NCI-H2196 treated with DMSO at 0.1 percent for 48 hours (cell line): ENCODE measurements around the gene TRPC4.

ENCODE experiments used
- DNase-seq: peaks from one replicate; lab custom pipeline; 2025; ENCODE audit not compliant: unreplicated experiment; lab: John Stamatoyannopoulos, UW

Gene TRPC4

DNA sequence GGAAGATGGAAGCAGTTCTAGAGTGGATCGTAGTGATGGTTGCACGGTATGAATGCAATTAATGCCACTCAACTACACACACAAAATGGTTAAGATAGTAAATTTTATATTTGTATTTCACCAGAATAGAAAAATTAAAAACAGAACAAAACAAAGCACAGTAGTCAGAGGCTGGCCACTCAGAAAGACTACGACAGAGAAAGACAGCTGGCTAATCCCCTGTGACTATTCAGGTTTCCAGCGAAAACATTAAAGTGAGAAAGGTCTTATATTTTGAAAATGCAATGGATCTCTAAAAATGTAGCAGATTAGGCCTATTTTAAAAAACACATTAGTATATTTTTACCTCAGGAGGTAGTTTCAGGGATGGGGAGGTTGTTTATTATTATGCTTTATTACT, 139.7 kb downstream of the TRPC4 start:
- DNase-seq: no peak

DNA sequence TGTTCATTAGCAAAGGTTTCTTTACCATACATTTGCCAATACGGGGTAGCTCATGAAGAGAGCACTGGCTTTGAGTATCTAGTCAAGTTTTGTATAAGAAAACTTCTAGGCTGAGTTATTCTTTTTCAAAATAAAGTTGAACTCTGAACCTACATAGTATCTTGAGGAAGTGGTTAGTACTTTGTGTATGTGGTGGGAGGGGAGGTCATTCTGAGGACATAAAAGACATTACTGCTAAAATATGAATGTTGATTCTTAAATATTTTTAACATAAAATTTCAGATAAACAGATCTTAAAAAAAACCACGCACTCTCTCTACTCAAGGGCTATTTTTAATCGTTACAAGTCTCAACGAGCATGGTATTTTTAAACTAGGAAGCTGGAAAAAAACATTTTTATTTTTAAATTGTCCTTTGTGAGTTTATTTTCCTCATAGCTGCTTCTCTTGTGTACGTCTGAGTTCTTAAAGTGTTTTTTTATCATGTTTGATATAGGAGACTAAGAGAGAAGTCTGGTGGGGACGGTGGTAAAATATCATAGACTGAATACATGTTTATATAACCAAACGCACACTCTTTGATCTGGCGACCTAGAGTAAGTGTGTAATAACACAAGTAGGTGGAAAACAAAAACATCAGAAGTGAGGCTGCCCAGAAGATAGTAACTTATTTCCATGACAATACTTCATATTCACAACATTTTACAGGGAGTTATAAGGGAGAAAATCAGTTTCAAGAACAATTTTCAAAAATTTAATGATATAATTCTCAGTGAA, 153.0 kb downstream of the TRPC4 start:
- DNase-seq: no peak

DNA sequence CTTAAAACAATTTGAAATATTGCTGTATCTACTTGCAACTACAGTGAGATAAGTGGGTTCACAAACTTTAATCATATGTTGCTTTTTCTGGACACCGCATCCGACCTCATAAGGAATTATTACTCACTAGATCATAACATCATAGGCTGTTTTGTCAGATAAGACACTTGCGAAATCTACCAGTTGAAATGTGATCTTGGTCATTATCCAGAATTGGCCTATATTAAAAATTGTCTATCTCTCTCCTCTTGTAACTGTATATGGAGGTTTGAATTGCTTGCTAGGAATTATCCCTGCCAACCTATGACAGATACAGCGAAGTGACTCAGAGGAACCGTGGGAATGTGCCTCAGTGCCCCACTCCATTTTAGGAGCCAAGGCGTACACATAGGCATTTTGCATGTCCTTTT, 154.0 kb downstream of the TRPC4 start:
- no peak for DNase-seq

DNA sequence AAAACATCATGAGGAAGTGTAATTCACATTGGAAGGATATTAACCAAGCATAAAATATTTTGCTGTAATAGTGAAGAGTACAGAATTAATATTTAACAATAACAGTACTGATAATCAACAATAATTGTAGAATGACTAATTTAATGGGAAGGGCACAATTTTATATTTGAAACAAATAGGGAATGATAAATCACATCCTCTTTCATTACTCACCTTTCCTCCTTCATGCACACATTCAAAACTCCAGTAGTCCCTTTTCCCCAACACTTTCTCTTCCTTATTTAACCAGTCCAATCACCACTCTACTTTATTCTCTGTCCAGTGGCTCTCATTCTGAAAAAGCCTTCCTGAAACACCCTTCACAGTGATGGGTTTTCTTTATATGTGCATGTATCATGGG, 160.3 kb downstream of the TRPC4 start:
- DNase-seq: no peak

DNA sequence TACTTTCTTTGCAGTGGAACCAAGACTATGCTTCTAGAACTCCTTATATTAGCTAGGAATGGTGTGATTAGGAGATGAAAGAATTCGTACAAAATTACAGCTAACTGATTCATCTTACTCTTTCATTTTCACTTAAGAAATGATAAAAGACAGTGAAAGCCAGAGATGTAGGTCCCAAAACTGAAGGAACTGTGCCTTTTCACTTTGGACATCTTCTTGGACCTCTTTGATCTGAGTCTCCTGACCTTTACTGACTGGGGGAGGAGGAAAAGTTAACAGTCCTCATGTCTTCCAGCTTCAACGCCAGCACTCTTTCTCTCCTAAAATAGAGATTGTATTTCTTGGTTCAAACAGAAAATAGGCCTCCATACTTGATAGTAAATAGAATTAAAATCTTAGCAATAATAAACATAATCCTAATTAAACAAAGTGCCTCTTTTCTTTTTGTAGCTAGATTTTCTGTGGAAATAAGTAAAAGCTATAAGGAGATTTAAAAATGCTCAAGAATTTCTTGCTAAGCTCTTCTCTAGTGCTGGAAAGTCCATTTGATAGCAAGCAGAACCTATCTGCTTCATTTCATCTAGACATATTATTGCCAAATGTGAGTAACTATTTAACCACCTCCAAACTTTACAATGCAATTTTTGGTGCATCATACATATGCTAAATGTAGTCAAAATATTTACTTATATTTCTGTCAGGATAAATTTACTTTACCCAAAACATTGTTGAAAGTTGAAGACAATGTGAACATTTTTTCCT, 161.7 kb downstream of the TRPC4 start:
- no peak for DNase-seq

DNA sequence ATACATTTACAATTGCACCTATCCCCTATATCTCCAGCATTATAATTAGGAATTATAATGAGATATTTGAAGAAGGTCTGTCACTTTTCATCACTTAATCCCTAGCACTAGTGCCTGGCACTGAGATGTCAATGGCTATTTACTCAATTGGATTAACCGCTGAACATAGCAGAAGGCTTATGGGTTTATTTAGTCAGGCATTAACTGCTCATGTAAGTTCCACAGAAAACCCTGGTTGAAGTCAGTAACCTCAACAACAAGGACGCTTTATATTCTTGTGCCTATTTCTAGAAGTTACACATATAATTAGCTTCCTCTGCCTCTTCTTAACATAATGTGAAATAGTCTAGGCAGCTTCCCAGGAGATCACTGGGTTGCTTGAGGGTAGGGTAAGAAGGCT, 163.5 kb downstream of the TRPC4 start:
- no peak for DNase-seq

DNA sequence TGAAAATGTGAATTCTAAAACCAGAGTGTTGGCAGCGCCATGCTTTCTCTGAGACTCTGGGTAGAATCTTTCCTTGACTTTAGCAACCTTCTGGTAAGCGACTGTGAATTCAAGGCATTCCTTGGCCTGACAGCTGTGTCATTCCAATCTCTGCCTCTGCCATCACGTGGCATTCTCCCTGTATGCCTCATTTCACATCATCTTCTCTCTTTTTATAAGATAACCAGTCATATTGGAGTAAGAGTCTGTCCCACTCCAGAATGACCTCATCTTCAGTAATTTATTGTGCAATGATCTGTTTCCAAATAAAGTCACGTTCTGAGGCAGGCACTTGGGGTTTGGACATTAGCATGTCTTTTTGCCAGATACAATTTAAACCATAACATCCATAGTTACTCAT, 167.6 kb downstream of the TRPC4 start:
- DNase-seq: no peak

DNA sequence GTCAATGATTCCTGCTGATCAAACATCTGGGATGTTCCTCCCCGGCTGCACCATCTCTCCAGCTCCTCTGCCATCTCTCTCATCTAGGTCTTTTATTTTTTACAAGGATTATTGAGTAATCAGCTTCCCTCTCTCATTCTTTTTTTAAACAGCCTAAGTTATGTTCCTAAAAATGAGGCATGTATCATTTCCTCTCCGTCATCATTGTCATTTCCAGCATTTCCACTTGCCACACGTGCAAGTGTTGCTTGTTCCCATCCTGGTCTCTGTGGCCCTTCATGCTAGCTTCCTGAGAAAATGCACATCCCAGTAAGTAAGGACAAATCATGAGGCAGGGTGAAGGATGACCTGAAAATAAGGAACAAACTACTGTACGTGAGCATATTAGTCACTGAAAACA, 168.3 kb downstream of the TRPC4 start:
- DNase-seq: no peak

DNA sequence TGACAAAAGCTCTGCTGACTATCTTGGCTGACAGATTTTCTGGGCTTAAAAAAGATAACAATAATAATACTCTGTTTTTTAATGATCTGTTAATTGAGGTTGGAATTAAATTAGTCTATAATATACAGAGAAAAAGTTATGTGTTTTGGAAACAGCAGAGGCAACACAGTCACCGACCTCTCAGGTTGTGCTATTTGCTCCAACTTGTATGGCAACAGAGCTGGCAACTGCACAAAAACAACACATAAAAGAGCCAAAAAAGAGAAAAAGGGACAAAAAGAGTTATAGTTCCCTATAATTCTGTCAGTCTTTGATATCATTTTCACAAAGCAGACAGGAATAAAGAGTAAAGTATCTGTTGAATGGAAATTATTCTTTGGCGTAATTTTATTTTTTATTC, 168.7 kb downstream of the TRPC4 start:
- DNase-seq: no peak

DNA sequence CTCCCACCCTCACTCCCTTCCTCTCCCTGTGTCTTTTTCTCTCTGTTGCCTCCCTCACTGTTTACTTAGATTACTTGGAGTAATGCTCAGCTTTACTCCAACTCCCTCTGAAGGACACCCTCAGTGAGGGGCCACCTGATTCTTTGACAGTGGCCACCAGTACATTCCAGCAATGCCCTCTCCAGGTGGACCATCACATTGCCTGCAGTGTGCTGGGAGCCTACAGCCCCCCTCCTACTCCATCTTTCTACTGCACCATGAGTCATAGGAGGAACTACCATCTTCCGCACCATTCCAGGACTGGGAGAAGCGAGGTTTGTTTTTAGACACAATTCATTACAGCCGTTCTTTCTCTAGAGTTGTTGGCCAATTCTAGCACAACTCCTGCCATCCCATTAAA, 174.4 kb downstream of the TRPC4 start:
- no peak for DNase-seq

DNA sequence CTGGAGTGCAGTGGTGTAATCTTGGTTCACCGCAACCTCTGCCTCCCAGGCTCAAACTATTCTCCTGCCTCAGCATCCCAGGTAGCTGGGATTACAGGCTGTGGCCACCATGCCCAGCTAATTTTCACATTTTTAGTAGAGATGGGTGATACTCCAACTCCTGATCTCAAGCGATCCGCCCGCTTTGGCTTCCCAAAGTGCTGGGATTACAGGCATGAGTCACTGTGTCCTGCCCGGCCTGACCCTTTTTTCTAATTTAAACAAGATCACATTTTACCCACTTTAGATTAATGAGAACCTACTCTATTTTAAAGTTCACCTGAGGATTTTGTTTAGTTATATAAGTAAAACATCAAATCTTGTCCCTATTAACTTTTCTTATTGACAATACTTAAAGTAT, 179.2 kb downstream of the TRPC4 start:
- DNase-seq: no peak

DNA sequence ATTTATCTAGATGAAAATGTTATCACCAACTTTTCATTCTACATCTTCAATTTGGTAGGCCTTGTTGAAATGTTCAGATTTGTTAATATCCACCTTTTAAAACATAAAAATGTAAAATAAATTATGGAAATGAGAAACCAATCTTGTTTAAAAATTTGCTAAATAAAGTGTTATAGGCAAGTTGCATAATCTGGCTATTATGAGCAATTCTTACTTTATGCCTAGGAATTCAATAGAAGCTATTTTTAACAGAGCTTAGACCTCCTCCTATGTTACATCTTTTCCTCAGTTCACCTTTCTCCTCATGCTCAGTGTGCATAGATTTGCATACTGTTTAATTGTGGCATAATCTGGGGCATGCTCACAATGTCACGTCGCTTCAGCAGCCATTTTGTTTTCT, 183.1 kb downstream of the TRPC4 start:
- DNase-seq: no peak

DNA sequence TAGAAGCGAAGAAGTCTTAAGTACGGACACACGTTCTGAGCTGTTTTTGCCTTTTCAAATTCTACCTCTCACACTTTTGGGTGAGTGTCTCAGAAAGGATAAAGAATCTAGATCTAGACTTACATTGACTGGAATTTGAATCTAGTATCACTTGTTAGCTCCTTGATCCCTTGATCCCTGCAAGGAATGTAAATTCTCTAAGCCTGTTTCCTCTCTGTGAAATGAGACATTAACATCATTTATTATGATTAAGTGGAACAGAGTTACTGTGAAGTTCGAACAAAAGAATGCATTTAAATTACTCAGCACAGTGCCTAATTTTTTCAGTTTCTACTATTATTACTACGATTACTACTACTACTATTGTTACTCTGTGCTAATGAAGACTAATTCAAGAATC, 184.4 kb downstream of the TRPC4 start:
- DNase-seq: no peak

DNA sequence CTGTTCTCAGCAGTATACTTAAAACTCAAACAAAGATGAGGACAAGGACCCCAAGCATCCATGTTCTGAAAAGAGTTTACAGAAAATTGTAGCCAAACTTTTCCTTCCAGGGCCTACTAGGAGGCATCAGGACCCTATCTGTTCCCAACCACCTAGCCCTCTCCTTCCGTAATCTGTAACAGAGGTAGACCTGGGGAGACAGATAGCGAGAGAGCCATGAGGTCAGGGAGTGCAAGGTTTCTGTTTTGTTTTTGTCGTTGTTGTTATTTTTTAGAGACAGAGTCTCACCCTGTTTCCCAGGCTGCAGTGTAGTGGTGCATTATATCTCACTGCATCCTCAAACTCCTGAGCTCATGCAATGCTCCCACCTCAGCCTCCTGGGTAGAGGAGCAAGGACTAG, 187.1 kb downstream of the TRPC4 start:
- DNase-seq: no peak

DNA sequence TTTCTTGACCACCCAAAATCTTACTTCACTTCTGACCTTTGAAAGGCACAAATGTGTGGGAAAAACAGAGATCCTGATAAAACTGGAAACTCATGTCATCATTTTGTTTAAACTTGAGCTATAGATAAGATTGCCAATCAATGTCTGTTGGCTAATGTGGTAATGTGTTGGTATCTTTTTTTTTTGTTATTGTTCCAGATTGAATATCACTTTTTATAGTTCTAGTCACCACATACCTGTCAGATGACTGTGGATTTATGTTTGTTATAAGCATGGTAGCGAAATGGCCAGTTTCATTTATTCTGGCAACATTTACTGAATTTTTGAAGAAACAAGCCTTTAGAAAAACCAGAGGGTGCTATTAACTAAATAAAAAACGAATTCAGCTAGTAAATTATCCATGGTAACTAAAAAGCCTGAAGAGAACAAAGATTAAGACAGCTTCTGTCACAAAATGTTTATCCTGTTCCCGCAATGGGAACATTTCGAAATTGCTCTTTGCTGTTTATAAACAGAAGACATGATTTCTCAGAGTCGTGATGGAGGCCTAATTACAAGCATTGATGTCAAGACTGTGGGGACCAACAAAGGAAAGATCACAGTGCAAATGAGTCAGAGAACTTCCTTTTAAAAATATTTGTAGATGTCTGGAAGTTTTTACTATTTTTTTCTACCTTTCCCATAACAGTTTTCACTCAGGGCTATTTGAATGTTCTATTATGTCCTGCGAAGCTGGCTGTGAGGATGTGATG, 188.1 kb downstream of the TRPC4 start:
- DNase-seq: no peak

DNA sequence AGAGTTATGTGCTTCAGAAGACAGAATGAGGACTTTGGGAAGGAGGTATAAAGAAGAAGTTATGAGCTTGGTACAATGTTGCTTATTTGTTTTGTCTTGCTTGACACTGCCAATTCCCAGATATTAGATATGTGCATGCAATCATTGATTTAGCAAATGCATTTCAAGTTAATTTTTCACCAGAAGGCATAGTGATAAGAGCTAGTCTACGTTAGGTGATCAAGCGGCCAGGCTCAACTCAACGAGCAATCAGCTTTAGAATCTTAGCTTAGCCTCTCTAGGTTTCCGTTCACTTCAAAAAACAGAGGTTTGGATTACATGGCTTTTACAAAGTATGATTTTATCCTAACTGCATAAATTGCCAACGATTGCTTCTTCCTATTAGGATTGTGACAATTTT, 189.4 kb downstream of the TRPC4 start:
- no peak for DNase-seq

DNA sequence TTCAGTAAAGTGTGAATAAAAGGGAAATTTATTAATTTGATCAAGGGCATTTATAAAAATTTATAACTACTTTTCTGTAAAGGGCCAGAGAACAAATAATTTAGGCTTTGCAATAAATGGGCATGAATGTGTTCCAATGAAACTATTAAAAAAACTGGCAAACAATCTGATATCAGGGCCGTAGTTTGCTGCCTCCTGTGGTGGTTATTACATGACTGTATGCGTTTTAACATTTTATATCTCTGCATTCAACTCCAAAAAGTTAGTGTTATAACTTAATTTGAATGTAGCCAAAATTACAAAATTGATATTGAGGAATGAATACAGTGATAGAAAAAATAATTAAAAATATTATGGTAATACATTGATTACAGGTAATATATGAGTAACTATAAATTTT, 190.5 kb downstream of the TRPC4 start:
- DNase-seq: no peak

DNA sequence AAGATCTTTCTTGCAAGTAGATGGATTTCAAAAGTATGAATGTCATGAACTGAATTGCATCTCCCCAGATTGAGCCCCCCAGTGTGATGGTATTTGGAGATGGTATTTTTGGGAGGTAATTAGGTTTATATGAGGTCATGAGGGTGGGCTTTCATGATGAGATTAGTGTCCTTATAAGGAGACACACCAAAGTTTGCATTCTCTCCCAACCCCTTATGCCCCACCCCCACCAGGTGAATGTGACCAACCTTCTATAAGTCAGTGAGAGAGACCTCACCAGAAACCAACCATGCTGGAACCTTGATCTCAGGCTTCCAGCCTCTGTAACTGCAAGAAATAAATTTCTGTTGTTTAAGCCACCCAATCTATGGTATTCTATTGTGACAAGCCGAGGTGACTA, 199.7 kb downstream of the TRPC4 start:
- no peak for DNase-seq

DNA sequence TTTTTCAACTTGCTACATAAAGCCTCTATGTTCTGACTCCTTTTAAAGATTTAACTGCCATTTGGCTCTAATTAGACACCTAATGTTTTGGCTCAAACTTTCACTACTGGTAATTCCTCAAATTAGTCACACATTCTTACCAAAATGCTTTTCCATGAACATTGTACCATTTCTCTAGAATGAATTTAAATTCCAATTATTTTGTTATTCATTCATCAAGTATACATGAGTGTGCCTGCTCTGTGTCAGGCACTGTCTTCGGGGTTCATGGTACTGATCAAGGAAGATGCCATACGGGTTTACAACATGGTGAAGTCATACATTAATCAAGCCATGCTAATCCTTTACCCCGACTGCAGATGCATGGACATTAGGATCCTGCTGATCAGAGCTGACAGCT, 201.9 kb downstream of the TRPC4 start:
- no peak for DNase-seq

DNA sequence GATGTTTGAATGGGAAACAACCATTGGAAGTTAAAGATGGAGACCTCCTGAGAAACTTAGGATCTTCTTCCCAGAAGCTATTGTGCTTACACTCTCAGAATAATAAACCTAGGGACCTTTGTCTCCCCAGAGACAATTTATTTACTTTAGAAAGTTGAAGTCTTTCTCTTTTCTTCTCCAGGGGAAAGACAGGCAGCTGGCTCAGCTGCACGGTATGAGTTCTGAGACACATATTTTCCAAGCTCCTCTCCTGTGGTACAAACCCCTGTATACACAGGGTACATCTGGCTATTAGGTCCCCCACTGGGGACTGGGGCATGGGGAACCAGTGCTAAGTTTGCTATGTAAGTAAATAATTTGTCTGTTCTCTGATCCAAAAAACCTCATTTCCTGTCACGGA, 203.5 kb downstream of the TRPC4 start:
- no peak for DNase-seq

DNA sequence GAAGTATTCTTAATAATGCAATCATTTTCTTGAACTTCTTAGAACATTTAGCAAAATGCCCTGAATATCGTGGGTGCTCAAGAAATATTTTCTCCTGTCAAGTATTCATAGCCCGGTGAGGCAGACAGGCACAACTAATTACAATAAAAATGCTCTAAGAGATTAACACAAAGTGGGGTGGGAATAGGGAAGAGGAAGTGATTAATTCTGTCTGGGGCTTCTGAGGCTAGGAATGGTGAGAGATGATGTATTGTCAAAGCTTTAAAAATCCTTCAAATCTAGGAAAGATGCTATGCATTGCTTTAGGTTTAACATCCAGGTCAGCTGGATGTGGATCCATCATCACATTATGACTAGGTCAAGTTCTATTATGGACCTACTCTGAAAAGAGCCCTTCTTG, 204.2 kb downstream of the TRPC4 start:
- no peak for DNase-seq

DNA sequence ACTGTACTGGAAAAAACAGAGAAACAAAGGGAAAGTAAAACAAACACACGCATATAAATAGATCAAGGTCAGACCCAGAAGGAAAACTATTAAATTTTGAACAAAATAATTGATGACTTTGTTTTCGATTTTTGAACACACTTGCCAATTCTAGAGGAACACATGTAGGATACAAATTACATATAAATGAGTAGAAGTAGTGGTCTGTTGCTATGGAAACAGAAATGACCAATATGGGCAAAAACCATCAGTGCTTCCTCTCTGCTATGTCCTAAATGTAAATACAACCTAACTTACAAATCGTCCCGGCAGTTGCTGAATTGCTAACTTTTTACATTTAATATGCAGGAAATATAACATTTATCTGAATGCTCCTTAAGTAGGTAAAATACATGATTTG, 205.8 kb downstream of the TRPC4 start:
- no peak for DNase-seq
